Measurements from ENCODE around the gene EPHB1.

- no peak for TF ChIP-seq GATA2 (IDR thresholded peaks at IDR 0.05; ENCODE audit: low read depth, low read length)
- TF ChIP-seq GATA3 (IDR thresholded peaks at IDR 0.05; ENCODE audit: low read depth, low read length): no peak
Measured at GRCh38 chr3:134970895-134971294, 175.8 kb downstream of the EPHB1 start.

Data from SH-SY5Y (cell line).